HEK293 (cell line): ENCODE data around the gene PPP1R3F.

Experiments used
- CTCF ChIA-PET: fragments of 350-600 bp; formaldehyde crosslinking; extraction: SDS; loops from one replicate; lab custom pipeline; 2021; ENCODE audit warnings: antibody characterized with exemption; lab: Yijun Ruan, JAX
- POLR2A ChIA-PET: fragments of 300-600 bp; formaldehyde crosslinking; extraction: SDS; loops from one replicate; lab custom pipeline; 2020; ENCODE audit warnings: antibody characterized with exemption, inconsistent platforms; lab: Yijun Ruan, JAX
- H3K27ac ChIP-seq: fragments of 200-500 bp; sonication (Bioruptor generic); 2 replicates; pipeline ENCODE4 v1.5.1; 2014; ENCODE audit warnings: low read depth, low read length, control low read depth, inconsistent platforms; ENCODE audit errors: extremely low read depth
- H3K36me3 ChIP-seq, 2 experiments: fragments of 200-500 bp in 1 of 2; sonication (Bioruptor generic) in 1 of 2; 1 replicate in 1 of 2; 2 replicates in 1 of 2; pipeline ENCODE4 v1.5.1; 2014 to 2017; ENCODE audit warnings: inconsistent platforms in 2 of 2, low read length in 2 of 2; ENCODE audit not compliant: control insufficient read depth in 2 of 2, insufficient read depth in 1 of 2
- H3K4me1 ChIP-seq: fragments of 200-500 bp; sonication (Bioruptor generic); 2 replicates; pipeline ENCODE4 v1.5.1; 2014; ENCODE audit warnings: mild to moderate bottlenecking, low read length, inconsistent platforms; ENCODE audit not compliant: control insufficient read depth, insufficient read depth
- H3K4me3 ChIP-seq: 2 replicates; pipeline ENCODE4 v1.5.1; 2011; ENCODE audit warnings: low read depth, mild to moderate bottlenecking, control low read depth, low read length, moderate library complexity
- H3K9me3 ChIP-seq: fragments of 200-500 bp; sonication (Bioruptor generic); 2 replicates; pipeline ENCODE4 v1.5.1; 2014; ENCODE audit warnings: low read depth, low read length, inconsistent platforms; ENCODE audit not compliant: control insufficient read depth, insufficient read depth
- HOXD13 ChIP-seq: sonication (generic); formaldehyde crosslinking; IDR thresholded peaks from 2 replicates; pipeline ENCODE4 v1.8.0; 2022; ENCODE audit warnings: missing genetic modification reagents, borderline replicate concordance
- KLF10 ChIP-seq: fragments of 450-650 bp; IDR thresholded peaks from 2 replicates; pipeline ENCODE4 v1.5.1; 2018; ENCODE audit warnings: missing biosample characterization, mild to moderate bottlenecking, missing genetic modification characterization
- KLF9 ChIP-seq: fragments of 450-650 bp; formaldehyde crosslinking; IDR thresholded peaks from 2 replicates; pipeline ENCODE4 v1.5.1; 2016; ENCODE audit warnings: missing biosample characterization, missing genetic modification characterization, low read depth
- OSR2 ChIP-seq: fragments of 450-650 bp; formaldehyde crosslinking; IDR thresholded peaks from 2 replicates; pipeline ENCODE4 v1.5.1; 2016; ENCODE audit warnings: missing biosample characterization, missing genetic modification characterization
- TCF7L2 ChIP-seq: IDR thresholded peaks from 2 replicates; pipeline ENCODE4 v1.6.1; 2011; ENCODE audit warnings: low read depth, mild to moderate bottlenecking, inconsistent platforms, low read length, moderate library complexity, borderline replicate concordance
- YY1 ChIP-seq: fragments of 450-650 bp; formaldehyde crosslinking; IDR thresholded peaks from 2 replicates; pipeline ENCODE4 v1.5.1; 2018; ENCODE audit warnings: missing biosample characterization, missing genetic modification characterization
- ZFHX2 ChIP-seq: fragments of 450-650 bp; formaldehyde crosslinking; conservative IDR thresholded peaks from 2 replicates; pipeline ENCODE4 v1.5.1; 2016; ENCODE audit warnings: missing biosample characterization, missing genetic modification characterization
- ZNF114 ChIP-seq: fragments of 450-650 bp; formaldehyde crosslinking; IDR thresholded peaks from 2 replicates; pipeline ENCODE4 v1.5.0; 2017; ENCODE audit warnings: missing biosample characterization, missing genetic modification characterization
- ZNF138 ChIP-seq: fragments of 450-650 bp; formaldehyde crosslinking; IDR thresholded peaks from 2 replicates; pipeline ENCODE4 v1.5.1; 2016; ENCODE audit warnings: missing biosample characterization, missing genetic modification characterization, borderline replicate concordance
- ZNF140 ChIP-seq: fragments of 450-650 bp; formaldehyde crosslinking; IDR thresholded peaks from 2 replicates; pipeline ENCODE4 v1.5.1; 2016; ENCODE audit warnings: missing biosample characterization, missing genetic modification characterization
- ZNF155 ChIP-seq: fragments of 450-650 bp; formaldehyde crosslinking; IDR thresholded peaks from 2 replicates; pipeline ENCODE4 v1.5.1; 2016; ENCODE audit warnings: missing biosample characterization, missing genetic modification characterization
- ZNF184 ChIP-seq: fragments of 450-650 bp; IDR thresholded peaks from 2 replicates; pipeline ENCODE4 v1.5.1; 2018; ENCODE audit warnings: missing biosample characterization, mild to moderate bottlenecking, missing genetic modification characterization
- ZNF211 ChIP-seq: fragments of 450-650 bp; formaldehyde crosslinking; IDR thresholded peaks from 2 replicates; pipeline ENCODE4 v1.5.1; 2016; ENCODE audit warnings: low read depth, missing biosample characterization, missing genetic modification characterization
- ZNF23 ChIP-seq: fragments of 450-650 bp; formaldehyde crosslinking; IDR thresholded peaks from 2 replicates; pipeline ENCODE4 v1.5.1; 2016; ENCODE audit warnings: missing biosample characterization, missing genetic modification characterization, borderline replicate concordance
- ZNF335 ChIP-seq: fragments of 450-650 bp; formaldehyde crosslinking; conservative IDR thresholded peaks from 2 replicates; pipeline ENCODE4 v1.5.1; 2016; ENCODE audit warnings: missing biosample characterization, missing genetic modification characterization
- ZNF404 ChIP-seq: fragments of 450-650 bp; formaldehyde crosslinking; IDR thresholded peaks from 2 replicates; pipeline ENCODE4 v1.5.1; 2017; ENCODE audit warnings: missing biosample characterization, missing genetic modification characterization
- ZNF548 ChIP-seq: fragments of 450-650 bp; formaldehyde crosslinking; IDR thresholded peaks from 2 replicates; pipeline ENCODE4 v1.5.1; 2016; ENCODE audit warnings: missing biosample characterization, missing genetic modification characterization
- ZNF549 ChIP-seq: fragments of 450-650 bp; IDR thresholded peaks from 2 replicates; pipeline ENCODE4 v1.5.1; 2018; ENCODE audit warnings: missing biosample characterization, missing genetic modification characterization, mild to moderate bottlenecking, inconsistent platforms, moderate library complexity
- ZNF555 ChIP-seq: fragments of 450-650 bp; formaldehyde crosslinking; conservative IDR thresholded peaks from 2 replicates; pipeline ENCODE4 v1.5.1; 2017; ENCODE audit warnings: missing biosample characterization, mild to moderate bottlenecking, missing genetic modification characterization, inconsistent platforms
- ZNF600 ChIP-seq: fragments of 450-650 bp; formaldehyde crosslinking; IDR thresholded peaks from 2 replicates; pipeline ENCODE4 v1.5.1; 2016; ENCODE audit warnings: missing biosample characterization, missing genetic modification characterization
- ZNF624 ChIP-seq: fragments of 450-650 bp; formaldehyde crosslinking; IDR thresholded peaks from 2 replicates; pipeline ENCODE4 v1.5.1; 2017; ENCODE audit warnings: missing biosample characterization, missing genetic modification characterization
- ZNF785 ChIP-seq: fragments of 450-650 bp; formaldehyde crosslinking; IDR thresholded peaks from 2 replicates; pipeline ENCODE4 v1.5.1; 2016; ENCODE audit warnings: missing biosample characterization, missing genetic modification characterization
- ZSCAN18 ChIP-seq: fragments of 450-650 bp; formaldehyde crosslinking; IDR thresholded peaks from 2 replicates; pipeline ENCODE4 v1.5.1; 2016; ENCODE audit warnings: missing biosample characterization, missing genetic modification characterization
- TF ChIP-seq, protein P1 (sequence below): fragments of 450-650 bp; formaldehyde crosslinking; IDR thresholded peaks from 2 replicates; pipeline ENCODE4 v1.5.1; 2017; ENCODE audit warnings: missing biosample characterization, missing genetic modification characterization
- TF ChIP-seq, protein P2 (sequence below): fragments of 450-650 bp; formaldehyde crosslinking; IDR thresholded peaks from 2 replicates; pipeline ENCODE4 v1.5.1; 2016; ENCODE audit warnings: missing biosample characterization, missing genetic modification characterization
- TF ChIP-seq, protein P3 (sequence below): fragments of 450-650 bp; formaldehyde crosslinking; IDR thresholded peaks from 2 replicates; pipeline ENCODE4 v1.5.1; 2017; ENCODE audit warnings: missing biosample characterization, missing genetic modification characterization

PPP1R3F gene

GRCh38 chrX:49269010-49269766 lies 405 bp upstream of the PPP1R3F start (continued):
- no peak for TF ChIP-seq ZSCAN18
- TF ChIP-seq, all 188 proteins: peak for 32

GRCh38 chrX:49270249-49270921 lies 792 bp downstream of the PPP1R3F start:
- no peaks in the 10 kb centered on the region for H3K9me3 ChIP-seq
- POLR2A ChIA-PET, result no interaction called here
- CTCF ChIA-PET, result interaction anchor here (0.5 kb wide), 1 partner anchor 107 kb away, joined by 5 read pairs; no protein-coding TSS in a partner anchor
- TF ChIP-seq ZNF23 (no peak), ZNF624 (no peak), ZNF548 (tag by site-specific recombination) (no peak), ZNF155 (no peak), ZNF335 (tag by site-specific recombination) (no peak), ZNF549 (tag by site-specific recombination) (no peak), ZNF138 (tag by site-specific recombination) (no peak), ZNF600 (tag by site-specific recombination) (peak; percentile 16; the same call in 1 of the 2 replicates), ZNF785 (tag by site-specific recombination) (0 out of 2 replicates have a peak, but pooled peaks have one; percentile 3), KLF9 (no peak), YY1 (tag by site-specific recombination) (0 out of 2 replicates have a peak, but pooled peaks have one; percentile 1), OSR2 (no peak), KLF10 (no peak), ZNF211 (tag by site-specific recombination) (no peak), ZNF140 (no peak), ZNF114 (tag by site-specific recombination) (no peak), ZNF404 (tag by site-specific recombination) (no peak), ZNF555 (tag by site-specific recombination) (no peak), HOXD13 (CRISPR knock-in tag) (no peak), TCF7L2 (no peak), ZFHX2 (0 out of 2 replicates have a peak, but pooled peaks have one; percentile 10), ZNF184 (no peak)
- TF ChIP-seq, protein P1, sequence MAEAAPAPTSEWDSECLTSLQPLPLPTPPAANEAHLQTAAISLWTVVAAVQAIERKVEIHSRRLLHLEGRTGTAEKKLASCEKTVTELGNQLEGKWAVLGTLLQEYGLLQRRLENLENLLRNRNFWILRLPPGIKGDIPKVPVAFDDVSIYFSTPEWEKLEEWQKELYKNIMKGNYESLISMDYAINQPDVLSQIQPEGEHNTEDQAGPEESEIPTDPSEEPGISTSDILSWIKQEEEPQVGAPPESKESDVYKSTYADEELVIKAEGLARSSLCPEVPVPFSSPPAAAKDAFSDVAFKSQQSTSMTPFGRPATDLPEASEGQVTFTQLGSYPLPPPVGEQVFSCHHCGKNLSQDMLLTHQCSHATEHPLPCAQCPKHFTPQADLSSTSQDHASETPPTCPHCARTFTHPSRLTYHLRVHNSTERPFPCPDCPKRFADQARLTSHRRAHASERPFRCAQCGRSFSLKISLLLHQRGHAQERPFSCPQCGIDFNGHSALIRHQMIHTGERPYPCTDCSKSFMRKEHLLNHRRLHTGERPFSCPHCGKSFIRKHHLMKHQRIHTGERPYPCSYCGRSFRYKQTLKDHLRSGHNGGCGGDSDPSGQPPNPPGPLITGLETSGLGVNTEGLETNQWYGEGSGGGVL (tag by site-specific recombination), result 0 out of 2 replicates have a peak, but pooled peaks have one; percentile 6
- TF ChIP-seq, protein P2, sequence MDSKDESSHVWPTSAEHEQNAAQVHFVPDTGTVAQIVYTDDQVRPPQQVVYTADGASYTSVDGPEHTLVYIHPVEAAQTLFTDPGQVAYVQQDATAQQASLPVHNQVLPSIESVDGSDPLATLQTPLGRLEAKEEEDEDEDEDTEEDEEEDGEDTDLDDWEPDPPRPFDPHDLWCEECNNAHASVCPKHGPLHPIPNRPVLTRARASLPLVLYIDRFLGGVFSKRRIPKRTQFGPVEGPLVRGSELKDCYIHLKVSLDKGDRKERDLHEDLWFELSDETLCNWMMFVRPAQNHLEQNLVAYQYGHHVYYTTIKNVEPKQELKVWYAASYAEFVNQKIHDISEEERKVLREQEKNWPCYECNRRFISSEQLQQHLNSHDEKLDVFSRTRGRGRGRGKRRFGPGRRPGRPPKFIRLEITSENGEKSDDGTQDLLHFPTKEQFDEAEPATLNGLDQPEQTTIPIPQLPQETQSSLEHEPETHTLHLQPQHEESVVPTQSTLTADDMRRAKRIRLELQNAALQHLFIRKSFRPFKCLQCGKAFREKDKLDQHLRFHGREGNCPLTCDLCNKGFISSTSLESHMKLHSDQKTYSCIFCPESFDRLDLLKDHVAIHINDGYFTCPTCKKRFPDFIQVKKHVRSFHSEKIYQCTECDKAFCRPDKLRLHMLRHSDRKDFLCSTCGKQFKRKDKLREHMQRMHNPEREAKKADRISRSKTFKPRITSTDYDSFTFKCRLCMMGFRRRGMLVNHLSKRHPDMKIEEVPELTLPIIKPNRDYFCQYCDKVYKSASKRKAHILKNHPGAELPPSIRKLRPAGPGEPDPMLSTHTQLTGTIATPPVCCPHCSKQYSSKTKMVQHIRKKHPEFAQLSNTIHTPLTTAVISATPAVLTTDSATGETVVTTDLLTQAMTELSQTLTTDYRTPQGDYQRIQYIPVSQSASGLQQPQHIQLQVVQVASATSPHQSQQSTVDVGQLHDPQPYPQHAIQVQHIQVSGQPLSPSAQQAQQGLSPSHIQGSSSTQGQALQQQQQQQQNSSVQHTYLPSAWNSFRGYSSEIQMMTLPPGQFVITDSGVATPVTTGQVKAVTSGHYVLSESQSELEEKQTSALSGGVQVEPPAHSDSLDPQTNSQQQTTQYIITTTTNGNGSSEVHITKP (tag by site-specific recombination), result no peak
- TF ChIP-seq, protein P3, sequence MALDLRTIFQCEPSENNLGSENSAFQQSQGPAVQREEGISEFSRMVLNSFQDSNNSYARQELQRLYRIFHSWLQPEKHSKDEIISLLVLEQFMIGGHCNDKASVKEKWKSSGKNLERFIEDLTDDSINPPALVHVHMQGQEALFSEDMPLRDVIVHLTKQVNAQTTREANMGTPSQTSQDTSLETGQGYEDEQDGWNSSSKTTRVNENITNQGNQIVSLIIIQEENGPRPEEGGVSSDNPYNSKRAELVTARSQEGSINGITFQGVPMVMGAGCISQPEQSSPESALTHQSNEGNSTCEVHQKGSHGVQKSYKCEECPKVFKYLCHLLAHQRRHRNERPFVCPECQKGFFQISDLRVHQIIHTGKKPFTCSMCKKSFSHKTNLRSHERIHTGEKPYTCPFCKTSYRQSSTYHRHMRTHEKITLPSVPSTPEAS, result no peak

More at GRCh38 chrX:49270249-49270921, 792 bp downstream of the PPP1R3F start:
- peak overlapping the region; percentile 87 for H3K27ac ChIP-seq
- H3K4me1 ChIP-seq, result no peaks in the 10 kb centered on the region; the same call in 1 of the 2 replicates
- H3K4me3 ChIP-seq, result peak overlapping the region; percentile 62
- H3K36me3 ChIP-seq, result peaks cover 0 to 3% of the 10 kb centered on the region in 2 experiments; a peak in 1 of 3 replicates
